K562 treated with DMSO at 1 percent for 4 hours (cell line): ENCODE measurements around the gene KCNK15. TPM values are rescaled to one million over a fixed set of nuclear protein-coding genes. Genes with fewer than 3 reads are reported as not detected.

ENCODE experiments used
- total RNA-seq: library from RNA; unstranded; fragments of 300-600 nt; gene quantifications from 2 replicates; pipeline ENCODE4 v1.2.3, GENCODE V29; 2022; ENCODE audit not compliant: insufficient read depth

The KCNK15 gene
- 0.23 and 1.3 TPM in 2 replicates for total RNA-seq

GRCh38 chr20:44745598-44746366 is at the start of gene KCNK15:
KCNK15 (plus strand) TSS chr20:44745865; CDS start chr20:44745911, 46 bp downstream.

GRCh38 chr20:44714701-44715498 is 30.8 kb upstream of the KCNK15 start, which contains the start of gene CCN5:
CCN5 (plus strand) TSS chr20:44715369; CDS start chr20:44715391, 22 bp downstream.

Other genes with a start within 250 kb of the KCNK15 start
- gene SERINC3, start 223.8 kb upstream of the KCNK15 start, total RNA-seq: 40.5 and 50.9 TPM in 2 replicates
- 4.5 and 6.1 TPM in 2 replicates for gene PKIG, start 163.3 kb upstream of the KCNK15 start, total RNA-seq
- gene ADA, start 94.2 kb upstream of the KCNK15 start, total RNA-seq: 2.7 and 2.8 TPM in 2 replicates
- not detected in 2 replicates for gene CCN5, start 30.5 kb upstream of the KCNK15 start, total RNA-seq
- not detected in 2 replicates for gene RIMS4, start 64.7 kb downstream of the KCNK15 start, total RNA-seq
- gene YWHAB, start 139.8 kb downstream of the KCNK15 start, total RNA-seq: 83.3 and 93.2 TPM in 2 replicates
- gene PABPC1L, start 164.2 kb downstream of the KCNK15 start, total RNA-seq: 39.7 and 48.7 TPM in 2 replicates
- 35.3 and 36.9 TPM in 2 replicates for gene TOMM34, start 214.5 kb downstream of the KCNK15 start, total RNA-seq
- gene STK4, start 220.6 kb downstream of the KCNK15 start, total RNA-seq: 11.8 and 12.8 TPM in 2 replicates